ENCODE data around the gene WHAMM. TPM values are rescaled to one million over a fixed set of nuclear protein-coding genes. Genes with fewer than 3 reads are reported as not detected.

Gene WHAMM
- total RNA-seq, 4 donors from 2014 or later, result 14.1 to 22.1 (median 21.8) TPM

GRCh38 chr15:82830427-82831173 lies 21.2 kb downstream of the WHAMM start:
- in situ Hi-C loops (cut with MboI; ENCODE audit: low sequenced_read_pairs in 4 of 4), result no loop called here
- H3K27ac ChIP-seq, result peak overlapping the region in 2 of 4 donors; percentile 46 to 60
- H3K27me3 ChIP-seq, result no peaks in the 10 kb centered on the region
- DNase-seq, result no peak
- peaks cover 0 to 98% of the 10 kb centered on the region in 2 donors for H3K36me3 ChIP-seq
- intact Hi-C loops (cut with DNase I; ENCODE audit: low total_unique reads), result no loop called here
- ATAC-seq, result no peak
- H3K4me3 ChIP-seq, result no peak overlapping the region
- H3K9me3 ChIP-seq, result no peaks in the 10 kb centered on the region
- H3K4me1 ChIP-seq, result no peaks in the 10 kb centered on the region
- TF ChIP-seq POLR2A (IDR thresholded peaks at IDR 0.05), result no peak
- no peak for TF ChIP-seq CTCF (IDR thresholded peaks at IDR 0.05 in 4 of 5, conservative IDR thresholded peaks at IDR 0.05 in 1 of 5)

- Histone ChIP-seq H3K4me3 (no peak overlapping the region), H3K27me3 (no peaks in the 10 kb centered on the region), H3K36me3 (peaks cover 0 to 98% of the 10 kb centered on the region in 2 donors), H3K9me3 (no peaks in the 10 kb centered on the region), H3K27ac (peak overlapping the region in 3 of 4 donors; percentile 21 to 60 (median 50)), H3K4me1 (no peaks in the 10 kb centered on the region)
- TF ChIP-seq CTCF (IDR thresholded peaks at IDR 0.05 in 4 of 5, conservative IDR thresholded peaks at IDR 0.05 in 1 of 5) (no peak), POLR2A (IDR thresholded peaks at IDR 0.05) (no peak)
- intact Hi-C loops (cut with DNase I; ENCODE audit: low total_unique reads), result no loop called here
- DNase-seq (no peak), ATAC-seq (no peak)
- in situ Hi-C loops (cut with MboI; ENCODE audit: low sequenced_read_pairs in 4 of 4), result no loop called here
Observed at GRCh38 chr15:82831894-82832600, 22.6 kb downstream of the WHAMM start.

- peaks cover 0 to 98% of the 10 kb centered on the region in 2 donors for H3K36me3 ChIP-seq
- intact Hi-C loops (cut with DNase I; ENCODE audit: low total_unique reads), result no loop called here
- DNase-seq (no peak), ATAC-seq (peak; percentile 16 to 39)
- H3K9me3 ChIP-seq, result no peaks in the 10 kb centered on the region
- in situ Hi-C loops (cut with MboI; ENCODE audit: low sequenced_read_pairs in 4 of 4), result no loop called here
- TF ChIP-seq POLR2A (IDR thresholded peaks at IDR 0.05) (no peak), CTCF (IDR thresholded peaks at IDR 0.05 in 4 of 5, conservative IDR thresholded peaks at IDR 0.05 in 1 of 5) (no peak)
- H3K4me3 ChIP-seq, result no peak overlapping the region
- H3K4me1 ChIP-seq, result no peaks in the 10 kb centered on the region
- H3K27me3 ChIP-seq, result no peaks in the 10 kb centered on the region
- peak overlapping the region in 3 of 4 donors; percentile 21 to 60 (median 50) for H3K27ac ChIP-seq
Observed at GRCh38 chr15:82832601-82833361, 23.4 kb downstream of the WHAMM start.

GRCh38 chr15:82833362-82833682 lies 23.9 kb downstream of the WHAMM start:
- H3K9me3 ChIP-seq, result no peaks in the 10 kb centered on the region
- ATAC-seq (no peak), DNase-seq (no peak)
- H3K27me3 ChIP-seq, result no peaks in the 10 kb centered on the region
- in situ Hi-C loops (cut with MboI; ENCODE audit: low sequenced_read_pairs in 4 of 4) (no loop called here), intact Hi-C loops (cut with DNase I; ENCODE audit: low total_unique reads) (no loop called here)
- H3K27ac ChIP-seq, result peak overlapping the region in 3 of 4 donors; percentile 21 to 60 (median 50)
- peaks cover 0 to 98% of the 10 kb centered on the region in 2 donors for H3K36me3 ChIP-seq
- H3K4me3 ChIP-seq, result no peak overlapping the region
- no peaks in the 10 kb centered on the region for H3K4me1 ChIP-seq
- no peak for TF ChIP-seq CTCF (IDR thresholded peaks at IDR 0.05 in 4 of 5, conservative IDR thresholded peaks at IDR 0.05 in 1 of 5)
- no peak for TF ChIP-seq POLR2A (IDR thresholded peaks at IDR 0.05)
